GM18502 (cell line): ENCODE results near the gene FYTTD1.

Experiments
- ATAC-seq: cut with Tn5 transposase; IDR thresholded peaks from one replicate; pipeline ENCODE4 v1.9.1; 2021; ENCODE audit warnings: mild to moderate bottlenecking; ENCODE audit not compliant: unreplicated experiment, poor library complexity

Gene FYTTD1

DNA sequence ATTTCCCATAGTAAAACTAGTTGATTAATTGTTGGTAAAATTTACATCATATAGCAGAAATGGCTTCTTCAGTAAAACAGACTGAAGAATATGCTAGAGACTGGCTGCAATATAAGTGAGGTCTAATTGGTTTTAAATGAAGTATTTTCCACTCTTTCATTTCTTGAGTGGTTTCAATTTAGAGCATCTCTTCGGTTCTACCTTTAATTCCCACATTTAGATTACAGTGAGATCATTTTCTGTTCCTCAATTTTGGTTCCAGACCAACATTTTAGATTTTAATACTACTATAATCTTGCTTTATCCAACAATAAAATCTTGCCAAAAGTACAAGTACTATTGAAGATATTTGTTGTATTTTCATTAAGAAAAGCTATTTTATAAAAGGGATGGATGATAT is 40.4 kb downstream of the FYTTD1 start:
- ATAC-seq = no peak

DNA sequence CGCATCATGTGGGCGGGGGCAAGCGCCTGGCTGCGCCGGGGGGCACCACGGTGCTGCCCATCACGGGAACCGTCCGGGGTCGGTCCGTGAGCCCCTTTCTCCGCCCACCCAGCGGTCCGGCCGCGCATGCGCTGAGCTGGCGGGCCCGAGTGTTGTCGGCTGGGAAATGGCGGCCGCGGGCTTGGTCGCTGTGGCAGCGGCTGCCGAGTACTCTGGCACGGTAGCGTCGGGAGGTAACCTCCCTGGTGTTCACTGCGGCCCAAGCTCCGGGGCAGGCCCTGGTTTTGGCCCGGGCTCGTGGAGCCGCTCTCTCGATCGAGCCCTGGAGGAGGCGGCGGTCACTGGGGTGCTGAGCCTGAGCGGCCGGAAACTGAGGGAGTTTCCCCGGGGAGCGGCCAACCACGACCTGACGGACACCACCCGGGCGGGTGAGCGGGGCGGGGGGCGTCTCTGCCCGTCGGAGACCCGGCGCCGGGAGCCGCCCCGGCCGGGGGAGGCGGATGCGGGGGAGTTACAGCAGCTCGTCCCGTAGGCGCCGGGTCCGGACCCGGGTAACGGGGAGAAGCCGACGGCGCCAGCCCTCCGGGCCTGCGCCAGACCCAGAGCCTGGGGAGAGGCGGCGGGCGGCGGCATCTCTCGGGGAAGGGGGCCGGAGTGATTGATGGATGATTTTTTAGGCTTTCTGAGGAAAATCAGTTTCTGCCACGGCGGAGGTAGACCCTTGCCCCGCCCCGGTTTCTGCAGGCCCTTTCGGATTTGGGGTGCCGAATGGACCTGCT is 41.6 kb downstream of the FYTTD1 start, which contains the start of gene LRCH3:
LRCH3 (plus strand) TSS at position 142 of the 779 bp plus-strand sequence; CDS start at position 167, 25 bp downstream.
- peak; percentile 75 for ATAC-seq

GRCh38 chr3:197791892-197792647 is 42.4 kb downstream of the FYTTD1 start:
- ATAC-seq = peak; percentile 24

DNA sequence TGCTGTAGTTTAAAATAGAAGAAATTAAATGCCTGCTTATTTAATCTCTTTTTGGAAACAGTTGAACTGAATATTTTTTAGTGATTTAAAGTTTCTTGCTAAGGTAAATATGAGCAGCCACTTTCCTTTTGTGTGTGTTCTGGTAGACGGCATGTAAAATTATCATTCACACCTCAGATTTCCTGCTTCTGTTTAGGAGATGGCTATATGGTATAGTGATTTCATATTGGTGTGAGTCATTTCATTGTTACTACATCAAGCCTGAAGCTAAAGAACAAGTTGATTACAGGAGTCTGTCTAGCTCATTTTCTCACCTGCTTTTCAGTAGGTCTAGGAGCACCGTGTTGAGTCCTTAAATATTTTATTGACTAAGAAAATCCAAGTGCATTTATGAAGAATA is 43.6 kb downstream of the FYTTD1 start:
- peak; percentile 22 for ATAC-seq

- peak; percentile 21 for ATAC-seq
Measured at GRCh38 chr3:197794115-197794514, 44.4 kb downstream of the FYTTD1 start.

GRCh38 chr3:197795200-197795599 is 45.5 kb downstream of the FYTTD1 start:
- ATAC-seq = no peak

DNA sequence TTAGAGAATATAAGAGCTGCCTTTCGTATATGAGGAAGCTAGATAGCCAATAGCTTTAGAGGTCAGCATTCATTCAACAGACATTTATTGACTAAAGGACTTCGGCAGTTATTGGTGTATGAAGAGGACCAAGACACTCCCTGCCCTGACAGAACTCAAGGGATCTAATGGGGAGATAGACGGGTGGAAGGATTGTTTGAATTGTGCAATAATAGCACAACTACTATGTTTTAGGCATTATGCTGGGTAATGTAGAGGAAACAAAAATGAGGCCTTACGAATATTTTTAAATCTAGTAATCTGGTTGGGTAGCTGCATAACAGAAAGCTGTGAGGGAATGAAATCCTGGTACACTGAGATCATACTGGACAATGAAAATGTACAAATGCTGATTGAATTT is 46.4 kb downstream of the FYTTD1 start:
- ATAC-seq = no peak

GRCh38 chr3:197798863-197799262 is 49.2 kb downstream of the FYTTD1 start:
- ATAC-seq = peak; percentile 52

GRCh38 chr3:197800379-197800778 is 50.7 kb downstream of the FYTTD1 start:
- no peak for ATAC-seq

- ATAC-seq = peak; percentile 48
Measured at GRCh38 chr3:197801891-197802778, 52.5 kb downstream of the FYTTD1 start.

DNA sequence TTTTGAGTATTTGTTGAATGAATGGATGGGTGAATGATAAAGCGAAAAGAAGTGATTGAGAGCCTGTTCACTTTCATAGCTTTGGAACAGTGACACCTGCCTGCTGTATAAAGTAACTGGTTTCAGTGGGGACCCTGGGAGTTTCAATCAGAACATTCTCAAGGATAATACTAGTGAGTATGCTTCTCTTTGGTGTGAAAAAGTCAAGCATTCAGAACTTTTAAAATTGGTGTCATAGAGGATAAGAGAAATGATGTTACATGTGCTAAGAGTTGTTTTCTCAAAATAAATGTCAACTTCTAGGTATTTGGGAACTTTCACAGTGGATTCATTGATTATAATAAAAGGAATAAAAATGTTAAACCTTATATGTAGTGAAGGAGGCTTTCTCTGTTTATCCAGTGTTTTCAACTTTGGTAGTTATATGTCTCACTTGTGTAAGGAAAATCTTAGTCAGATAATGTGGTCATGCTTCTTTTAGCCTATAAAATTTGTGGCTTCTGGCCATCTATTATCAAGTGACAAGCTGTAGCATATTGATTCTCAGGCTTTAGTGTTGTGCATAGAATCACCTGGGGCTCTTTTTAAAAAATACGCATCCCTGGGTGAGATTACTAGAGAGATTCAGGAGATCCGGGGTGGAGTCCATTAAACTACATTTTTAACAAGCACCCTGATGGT is 53.2 kb downstream of the FYTTD1 start:
- ATAC-seq = no peak

DNA sequence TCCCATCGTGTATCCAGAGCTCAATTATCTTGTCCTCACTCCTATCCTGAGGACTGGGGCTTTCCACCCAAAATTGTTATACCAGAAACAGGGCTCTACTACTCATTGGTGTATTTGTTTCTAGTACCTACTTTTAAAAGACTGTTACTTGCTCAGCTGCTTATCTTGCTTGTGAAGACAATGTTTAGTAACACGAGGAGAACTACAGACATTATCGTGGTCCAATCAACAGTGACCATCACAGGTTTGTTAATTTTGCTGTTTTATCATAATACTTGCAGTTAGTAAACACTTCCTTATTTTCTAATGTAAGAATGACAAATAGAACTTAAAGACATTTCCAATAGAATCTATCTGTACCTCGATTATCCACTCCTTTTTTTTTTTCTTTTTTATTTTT is 54.8 kb downstream of the FYTTD1 start:
- no peak for ATAC-seq

DNA sequence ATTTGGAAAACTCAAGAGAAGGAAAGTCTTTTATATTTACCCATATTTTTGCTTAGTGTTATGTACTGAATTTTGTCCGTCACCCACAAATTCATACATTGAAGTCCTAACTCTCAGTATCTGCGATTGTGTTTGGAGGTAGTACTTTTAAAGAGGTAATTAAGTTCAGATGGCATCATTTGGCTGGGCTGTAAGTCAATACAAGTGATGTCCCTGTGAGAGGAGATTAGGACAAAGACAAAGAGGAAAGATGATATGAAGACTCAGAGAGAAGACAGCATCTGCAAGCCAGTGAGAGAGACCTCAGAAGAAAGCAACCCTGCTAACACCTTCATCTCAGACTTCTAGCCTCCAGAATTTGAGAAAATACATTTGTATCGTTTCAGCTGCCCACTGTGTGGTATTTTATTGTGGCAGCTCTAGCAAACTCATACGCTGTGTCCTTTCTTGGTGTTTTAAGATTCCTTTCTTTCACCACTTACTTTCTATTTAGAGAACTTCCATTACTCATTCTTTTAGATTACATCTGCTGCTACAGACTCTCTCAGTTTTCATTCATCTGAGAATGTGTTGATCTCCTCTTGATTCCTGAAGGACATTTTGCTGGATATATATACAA is 58.4 kb downstream of the FYTTD1 start:
- ATAC-seq = no peak

- ATAC-seq = no peak
Measured at GRCh38 chr3:197809356-197810020, 59.8 kb downstream of the FYTTD1 start.

- no peak for ATAC-seq
Measured at GRCh38 chr3:197810901-197811300, 61.2 kb downstream of the FYTTD1 start.

- ATAC-seq = no peak
Measured at GRCh38 chr3:197811343-197811742, 61.7 kb downstream of the FYTTD1 start.

- no peak for ATAC-seq
Measured at GRCh38 chr3:197814372-197814771, 64.7 kb downstream of the FYTTD1 start.

- no peak for ATAC-seq
Measured at GRCh38 chr3:197820550-197821335, 71.1 kb downstream of the FYTTD1 start.
